ENCODE results near the gene ANKRD6.

The ANKRD6 gene

DNA sequence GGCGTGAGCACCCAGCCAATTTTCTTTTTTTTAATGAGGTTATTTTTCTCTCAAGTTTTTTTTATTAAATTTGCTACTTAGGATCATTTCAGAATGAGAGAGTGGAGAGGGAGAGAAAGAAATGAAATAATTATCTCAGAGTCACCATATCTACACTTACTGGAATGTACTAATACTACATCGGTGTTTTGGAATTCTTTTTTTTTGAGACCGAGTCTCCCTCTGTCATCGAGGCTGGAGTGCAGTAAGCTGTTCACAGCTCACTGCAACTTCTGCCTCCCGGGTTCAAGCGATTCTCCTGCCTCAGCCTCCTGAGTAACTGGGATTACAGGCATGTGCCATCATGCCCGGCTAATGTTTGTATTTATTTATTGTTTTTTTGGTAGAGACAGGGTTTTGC lies 27.8 kb downstream of the ANKRD6 start:
- TF ChIP-seq, protein P1, sequence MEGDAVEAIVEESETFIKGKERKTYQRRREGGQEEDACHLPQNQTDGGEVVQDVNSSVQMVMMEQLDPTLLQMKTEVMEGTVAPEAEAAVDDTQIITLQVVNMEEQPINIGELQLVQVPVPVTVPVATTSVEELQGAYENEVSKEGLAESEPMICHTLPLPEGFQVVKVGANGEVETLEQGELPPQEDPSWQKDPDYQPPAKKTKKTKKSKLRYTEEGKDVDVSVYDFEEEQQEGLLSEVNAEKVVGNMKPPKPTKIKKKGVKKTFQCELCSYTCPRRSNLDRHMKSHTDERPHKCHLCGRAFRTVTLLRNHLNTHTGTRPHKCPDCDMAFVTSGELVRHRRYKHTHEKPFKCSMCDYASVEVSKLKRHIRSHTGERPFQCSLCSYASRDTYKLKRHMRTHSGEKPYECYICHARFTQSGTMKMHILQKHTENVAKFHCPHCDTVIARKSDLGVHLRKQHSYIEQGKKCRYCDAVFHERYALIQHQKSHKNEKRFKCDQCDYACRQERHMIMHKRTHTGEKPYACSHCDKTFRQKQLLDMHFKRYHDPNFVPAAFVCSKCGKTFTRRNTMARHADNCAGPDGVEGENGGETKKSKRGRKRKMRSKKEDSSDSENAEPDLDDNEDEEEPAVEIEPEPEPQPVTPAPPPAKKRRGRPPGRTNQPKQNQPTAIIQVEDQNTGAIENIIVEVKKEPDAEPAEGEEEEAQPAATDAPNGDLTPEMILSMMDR (IDR thresholded peaks at IDR 0.05; ENCODE audit: low read depth, low read length) = no peak
- in situ Hi-C loops (cut with HindIII; ENCODE audit: low sequenced_read_pairs) = no loop called here
- no peak overlapping the region for H3K4me3 ChIP-seq (ENCODE audit: low read depth, low read length)
- DNase-seq (ENCODE audit: low read depth, low spot score) = no peak

DNA sequence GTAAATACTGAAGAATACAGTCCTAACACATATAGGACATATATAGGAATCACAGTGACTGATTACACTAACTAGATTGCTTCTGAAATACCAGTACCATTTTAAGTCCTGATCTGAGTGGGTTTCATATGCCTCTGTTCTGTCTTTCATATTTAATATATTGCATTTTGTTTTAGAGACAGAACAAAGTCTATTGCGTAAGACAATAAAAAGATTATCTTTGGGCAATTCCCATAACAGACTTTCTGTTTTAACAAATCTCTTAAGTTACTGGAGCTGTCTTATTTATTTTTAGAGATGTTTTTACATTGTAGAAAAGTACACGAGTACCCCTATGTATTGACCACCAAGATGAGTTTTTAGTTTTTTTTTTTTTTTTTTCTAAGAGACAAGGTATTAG lies 29.6 kb downstream of the ANKRD6 start:
- no peak for DNase-seq (ENCODE audit: low read depth, low spot score)
- TF ChIP-seq, protein P1 (IDR thresholded peaks at IDR 0.05; ENCODE audit: low read depth, low read length) = no peak
- no peak overlapping the region for H3K4me3 ChIP-seq (ENCODE audit: low read depth, low read length)
- in situ Hi-C loops (cut with HindIII; ENCODE audit: low sequenced_read_pairs) = no loop called here

DNA sequence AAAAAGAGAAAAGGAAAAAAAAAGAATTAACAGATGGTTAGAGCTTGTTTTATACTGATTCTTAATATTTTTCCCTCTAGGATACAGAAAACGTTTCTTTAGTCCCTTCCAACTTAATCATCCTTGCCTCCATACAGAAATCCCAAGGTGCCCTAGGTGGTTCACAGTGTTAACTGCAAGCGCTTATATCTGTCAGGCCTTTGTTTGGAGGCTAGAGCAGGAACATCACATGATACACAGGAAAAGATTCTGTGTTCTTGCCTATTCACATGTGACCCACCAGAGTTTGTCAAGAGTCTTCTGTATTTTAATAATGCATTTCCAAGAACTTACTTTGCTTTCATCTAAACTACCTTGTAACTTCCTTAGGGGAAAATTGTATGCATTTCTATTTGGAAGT lies 31.3 kb downstream of the ANKRD6 start:
- H3K4me3 ChIP-seq (ENCODE audit: low read depth, low read length) = no peak overlapping the region
- TF ChIP-seq, protein P1 (IDR thresholded peaks at IDR 0.05; ENCODE audit: low read depth, low read length) = no peak
- DNase-seq (ENCODE audit: low read depth, low spot score) = no peak
- in situ Hi-C loops (cut with HindIII; ENCODE audit: low sequenced_read_pairs) = no loop called here

DNA sequence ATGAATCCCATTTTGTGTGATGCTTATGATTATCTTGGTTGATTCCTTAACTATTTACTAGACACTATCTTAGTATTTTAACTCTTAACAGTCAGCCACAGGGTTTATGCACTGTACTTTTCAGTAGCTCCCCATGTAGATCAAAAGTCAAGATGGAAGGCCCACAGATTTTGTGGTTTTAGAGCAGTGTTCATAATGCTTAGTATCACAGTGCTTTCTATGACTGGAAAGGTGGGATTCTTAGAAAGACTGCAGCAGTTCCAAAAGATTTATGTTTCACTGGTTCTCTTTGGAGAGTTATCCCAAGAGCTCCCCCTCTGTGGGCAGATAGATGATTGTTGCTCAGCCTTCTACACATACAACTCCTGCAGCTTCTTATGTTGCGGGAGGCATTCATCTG lies 34.5 kb downstream of the ANKRD6 start:
- DNase-seq (ENCODE audit: low read depth, low spot score) = no peak
- in situ Hi-C loops (cut with HindIII; ENCODE audit: low sequenced_read_pairs) = no loop called here
- TF ChIP-seq, protein P1 (IDR thresholded peaks at IDR 0.05; ENCODE audit: low read depth, low read length) = no peak
- no peak overlapping the region for H3K4me3 ChIP-seq (ENCODE audit: low read depth, low read length)

DNA sequence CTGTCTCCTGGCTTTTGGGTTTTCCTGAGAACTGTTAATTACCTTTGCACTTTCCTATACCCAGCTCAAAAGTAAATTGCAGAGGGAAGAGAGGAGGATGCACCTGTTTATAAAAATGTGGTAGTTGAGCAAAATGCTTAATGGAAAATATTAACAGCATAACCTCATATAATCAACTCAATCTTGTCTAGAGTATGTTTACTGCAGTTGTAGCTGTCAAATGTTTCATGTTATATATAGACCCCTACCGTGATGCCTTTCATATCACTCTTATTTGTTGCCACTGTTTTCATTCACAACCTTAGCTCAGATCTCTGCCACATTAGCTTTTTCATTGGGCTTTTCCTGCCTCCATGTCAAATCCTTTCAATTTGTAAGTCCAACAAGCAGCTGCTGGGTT lies 36.0 kb downstream of the ANKRD6 start:
- no peak overlapping the region for H3K4me3 ChIP-seq (ENCODE audit: low read depth, low read length)
- in situ Hi-C loops (cut with HindIII; ENCODE audit: low sequenced_read_pairs) = no loop called here
- TF ChIP-seq, protein P1 (IDR thresholded peaks at IDR 0.05; ENCODE audit: low read depth, low read length) = no peak
- no peak for DNase-seq (ENCODE audit: low read depth, low spot score)

DNA sequence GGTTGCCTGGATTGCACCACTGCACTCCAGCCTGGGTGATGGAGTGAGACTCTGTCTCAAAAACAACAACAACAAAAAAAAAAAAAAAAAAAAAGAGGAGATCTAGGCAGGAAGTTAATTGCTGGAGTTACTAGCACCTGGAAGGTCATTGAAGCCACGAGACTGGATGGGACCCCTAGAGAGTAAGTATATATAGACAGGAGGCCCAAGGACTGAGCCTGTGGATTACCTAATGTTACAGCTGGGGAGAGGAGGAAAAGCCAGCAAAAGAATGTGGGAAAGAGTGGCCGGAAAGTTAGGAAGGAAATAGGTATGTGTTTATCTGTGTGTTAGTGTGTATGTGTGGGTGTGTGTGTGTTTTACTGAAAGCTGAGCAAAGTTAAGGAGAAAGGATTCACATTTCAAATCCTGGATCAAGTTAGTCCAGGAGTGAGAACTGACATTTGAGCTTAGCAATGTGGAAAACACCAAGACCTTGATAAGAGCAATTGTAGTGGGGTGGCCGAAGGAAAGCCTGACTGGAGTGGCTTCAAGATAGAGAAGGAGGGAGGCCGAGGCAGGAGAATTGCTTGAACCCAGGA lies 38.4 kb downstream of the ANKRD6 start:
- no peak for DNase-seq (ENCODE audit: low read depth, low spot score)
- no peak overlapping the region for H3K4me3 ChIP-seq (ENCODE audit: low read depth, low read length)
- TF ChIP-seq, protein P1 (IDR thresholded peaks at IDR 0.05; ENCODE audit: low read depth, low read length) = no peak
- in situ Hi-C loops (cut with HindIII; ENCODE audit: low sequenced_read_pairs) = no loop called here

DNA sequence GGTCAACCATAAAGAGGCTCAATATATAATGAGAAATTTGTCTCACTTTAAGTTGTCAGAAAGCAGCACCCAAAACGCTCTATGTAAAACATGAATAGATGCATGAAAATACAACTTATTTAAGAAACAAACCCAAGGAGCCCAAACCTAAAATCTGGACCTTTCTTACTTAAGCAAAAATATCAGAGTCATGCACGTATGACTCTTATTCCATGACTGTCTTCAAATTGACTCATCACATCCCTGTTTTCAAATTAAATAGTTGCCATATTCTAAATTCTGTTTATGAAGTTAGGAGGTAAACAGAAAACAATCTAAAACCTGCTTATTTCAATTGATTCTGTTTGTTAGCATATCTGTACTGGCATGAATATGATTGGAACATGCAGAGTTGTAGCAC lies 42.1 kb downstream of the ANKRD6 start:
- TF ChIP-seq, protein P1 (IDR thresholded peaks at IDR 0.05; ENCODE audit: low read depth, low read length) = no peak

More for the DNA sequence above, 42.1 kb downstream of the ANKRD6 start:
- no peak for DNase-seq (ENCODE audit: low read depth, low spot score)
- no peak overlapping the region for H3K4me3 ChIP-seq (ENCODE audit: low read depth, low read length)
- in situ Hi-C loops (cut with HindIII; ENCODE audit: low sequenced_read_pairs) = no loop called here

Measured in astrocyte of the spinal cord (primary cell).